Measurements from ENCODE around the gene PDCD5.

PDCD5 gene

DNA sequence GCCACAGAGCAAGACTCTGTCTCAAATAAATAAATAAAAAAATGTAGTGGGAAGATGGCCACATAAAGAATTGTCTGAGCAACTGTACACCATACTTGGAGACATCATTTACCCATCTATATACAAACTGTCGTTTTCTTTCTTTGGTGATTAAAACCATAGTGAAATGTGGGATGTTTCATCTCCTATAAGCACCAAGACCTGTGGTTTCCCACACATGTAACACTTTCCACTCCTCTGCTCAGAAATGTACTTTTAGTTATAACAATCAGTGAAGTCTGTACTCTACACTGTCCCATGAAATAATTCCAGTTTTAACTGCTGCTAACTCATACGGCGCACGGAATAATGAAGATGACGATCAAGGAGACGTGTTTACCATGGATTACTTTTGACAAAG, 18.3 kb downstream of the PDCD5 start:
- in situ Hi-C loops (cut with MboI; ENCODE audit: low sequenced_read_pairs): no loop called here
- DNase-seq (ENCODE audit: low spot score in 2 of 2): no peak
- Histone ChIP-seq H3K9me3 (no peaks in the 10 kb centered on the region), H3K27me3 (ENCODE audit: low read depth) (no peaks in the 10 kb centered on the region), H3K36me3 (replicated peaks) (peaks cover 82% of the 10 kb centered on the region), H3K4me1 (no peaks in the 10 kb centered on the region), H3K4me3 (no peak overlapping the region)

DNA sequence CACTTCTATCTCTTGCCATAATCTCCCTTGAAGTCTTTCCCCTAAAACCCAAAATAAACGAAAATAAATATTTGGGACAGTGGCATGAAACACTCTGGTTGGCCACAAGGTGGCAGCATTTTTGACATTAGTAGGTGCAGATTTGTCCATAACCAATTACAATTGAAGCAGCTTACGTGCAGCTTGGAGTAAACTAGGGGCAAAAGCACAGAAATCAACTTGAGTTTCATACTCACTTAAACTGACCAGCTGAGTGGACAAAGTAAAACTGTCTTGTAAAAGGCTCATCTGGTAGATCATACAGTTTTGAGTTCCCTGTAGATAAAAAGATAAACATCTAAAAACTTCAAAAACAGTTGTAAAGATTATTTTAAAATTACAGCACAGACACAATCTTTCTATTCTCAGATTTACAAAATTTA, 18.8 kb downstream of the PDCD5 start:
- no peaks in the 10 kb centered on the region for H3K4me1 ChIP-seq
- DNase-seq (ENCODE audit: low spot score in 2 of 2): peak; percentile 66 to 72
- no peak overlapping the region for H3K4me3 ChIP-seq
- no peaks in the 10 kb centered on the region for H3K9me3 ChIP-seq
- H3K27me3 ChIP-seq (ENCODE audit: low read depth): no peaks in the 10 kb centered on the region
- H3K36me3 ChIP-seq (replicated peaks): peaks cover 83% of the 10 kb centered on the region
- in situ Hi-C loops (cut with MboI; ENCODE audit: low sequenced_read_pairs): no loop called here

DNA sequence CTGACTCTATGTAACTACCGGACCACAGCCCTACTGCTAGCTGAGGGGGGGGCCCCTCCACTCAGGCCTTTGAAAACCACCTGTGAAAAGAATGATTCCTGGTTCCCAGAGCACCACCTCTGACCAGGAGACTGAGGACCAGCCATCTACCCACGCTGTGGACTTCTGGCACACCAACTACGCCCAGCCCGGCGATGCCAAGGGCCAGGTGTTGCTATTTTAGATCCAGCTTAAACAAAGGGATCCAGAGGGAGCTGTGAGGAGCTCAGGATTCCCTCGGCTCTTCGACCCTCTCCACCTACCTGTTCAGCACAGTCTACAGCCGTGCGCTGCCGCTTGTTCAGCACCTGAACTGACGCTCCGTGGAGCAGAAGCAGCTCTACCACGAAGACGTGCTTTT, 23.0 kb downstream of the PDCD5 start:
- no peaks in the 10 kb centered on the region for H3K9me3 ChIP-seq
- peaks cover 65% of the 10 kb centered on the region for H3K36me3 ChIP-seq (replicated peaks)

DNA sequence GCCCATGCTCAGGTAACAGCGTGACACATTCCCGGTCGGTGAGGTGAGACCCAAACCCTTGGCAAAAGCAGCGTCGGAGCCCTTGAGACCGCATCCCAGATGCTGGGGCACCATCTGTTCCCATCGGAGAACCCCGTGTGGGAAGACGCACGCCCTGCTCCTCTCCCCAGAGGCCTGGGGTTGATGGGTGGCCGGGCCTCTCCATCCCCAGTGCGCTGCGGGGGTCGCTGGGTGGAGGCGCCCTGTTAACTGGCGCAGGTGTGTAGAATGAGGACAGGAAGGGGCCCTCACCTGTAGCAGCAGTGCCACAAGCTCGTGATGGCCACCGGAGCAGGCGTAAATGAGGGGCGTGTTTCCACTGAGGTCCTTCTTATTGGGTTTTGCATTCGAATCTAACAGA, 24.6 kb downstream of the PDCD5 start:
- Histone ChIP-seq H3K9me3 (no peaks in the 10 kb centered on the region), H3K36me3 (replicated peaks) (peaks cover 53% of the 10 kb centered on the region), H3K4me1 (no peaks in the 10 kb centered on the region), H3K27me3 (ENCODE audit: low read depth) (no peaks in the 10 kb centered on the region), H3K4me3 (no peak overlapping the region)
- in situ Hi-C loops (cut with MboI; ENCODE audit: low sequenced_read_pairs): no loop called here
- no peak for DNase-seq (ENCODE audit: low spot score in 2 of 2)

More for the DNA sequence above, 23.0 kb downstream of the PDCD5 start:
- DNase-seq (ENCODE audit: low spot score in 2 of 2): no peak
- Histone ChIP-seq H3K4me1 (no peaks in the 10 kb centered on the region), H3K4me3 (no peak overlapping the region), H3K27me3 (ENCODE audit: low read depth) (no peaks in the 10 kb centered on the region)
- in situ Hi-C loops (cut with MboI; ENCODE audit: low sequenced_read_pairs): no loop called here

DNA sequence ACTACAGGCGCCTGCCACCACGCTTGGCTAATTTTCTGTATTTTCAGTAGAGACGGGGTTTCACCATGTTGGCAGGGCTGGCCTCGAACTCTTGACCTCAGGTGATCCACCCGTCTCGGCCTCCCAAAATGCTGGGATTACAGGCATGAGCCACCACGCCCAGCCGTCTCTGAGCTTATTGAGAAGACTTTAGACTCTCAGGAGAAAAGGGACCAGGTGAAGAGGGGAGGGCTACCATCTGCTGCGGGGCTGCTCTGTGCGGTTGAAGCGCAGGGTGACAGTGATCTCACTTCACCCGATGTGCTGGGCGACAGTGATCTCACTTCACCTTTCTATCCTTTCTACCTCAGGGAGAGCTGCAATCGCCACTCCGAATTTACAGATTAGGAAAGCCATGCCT, 25.3 kb downstream of the PDCD5 start:
- H3K4me1 ChIP-seq: no peaks in the 10 kb centered on the region

DNA sequence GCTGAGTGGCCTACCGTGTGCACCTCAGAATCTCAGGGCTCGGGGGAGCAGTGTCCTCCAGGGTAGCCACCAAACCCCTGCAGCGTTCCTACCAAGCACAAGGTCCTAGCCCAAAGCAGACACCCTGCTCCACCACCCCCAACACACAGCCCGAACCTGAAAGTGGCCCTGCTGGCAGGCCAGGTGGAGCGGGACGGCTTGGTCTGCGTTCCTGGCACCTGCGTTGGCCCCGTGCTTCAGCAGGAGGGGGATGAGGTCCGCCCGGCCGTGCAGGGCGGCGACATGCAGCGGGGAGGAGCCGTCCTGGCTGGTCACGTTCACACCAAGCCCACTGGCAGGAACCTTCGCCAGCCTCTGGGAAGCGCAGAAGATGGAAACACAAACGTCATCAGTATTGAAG, 26.5 kb downstream of the PDCD5 start:
- Histone ChIP-seq H3K27me3 (ENCODE audit: low read depth) (no peaks in the 10 kb centered on the region), H3K9me3 (no peaks in the 10 kb centered on the region), H3K4me1 (no peaks in the 10 kb centered on the region), H3K4me3 (no peak overlapping the region), H3K36me3 (replicated peaks) (peaks cover 48% of the 10 kb centered on the region)
- no peak for DNase-seq (ENCODE audit: low spot score in 2 of 2)
- in situ Hi-C loops (cut with MboI; ENCODE audit: low sequenced_read_pairs): no loop called here

More for the DNA sequence above, 25.3 kb downstream of the PDCD5 start:
- in situ Hi-C loops (cut with MboI; ENCODE audit: low sequenced_read_pairs): no loop called here
- Histone ChIP-seq H3K9me3 (no peaks in the 10 kb centered on the region), H3K27me3 (ENCODE audit: low read depth) (no peaks in the 10 kb centered on the region), H3K36me3 (replicated peaks) (peaks cover 51% of the 10 kb centered on the region), H3K4me3 (no peak overlapping the region)
- DNase-seq (ENCODE audit: low spot score in 2 of 2): no peak

DNA sequence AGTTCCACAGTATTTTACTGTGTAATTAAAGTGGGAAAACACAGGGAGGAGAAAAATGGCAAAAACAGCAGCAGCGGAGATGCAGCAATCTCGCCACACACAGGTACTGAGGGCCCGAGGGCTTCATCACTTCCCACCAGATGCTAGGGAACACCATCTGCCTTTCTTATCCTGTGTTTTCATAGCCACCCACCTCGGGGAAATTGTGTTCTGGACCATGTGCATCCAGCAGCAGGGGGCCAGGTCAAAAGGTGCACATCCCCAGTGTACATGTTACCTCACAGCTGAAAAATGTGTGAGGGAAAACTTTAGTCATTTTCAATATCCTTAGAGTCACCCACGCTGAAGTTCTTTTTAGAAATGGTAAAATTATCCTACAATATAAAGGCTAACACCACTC, 30.2 kb downstream of the PDCD5 start:
- in situ Hi-C loops (cut with MboI; ENCODE audit: low sequenced_read_pairs): no loop called here
- no peak for DNase-seq (ENCODE audit: low spot score in 2 of 2)
- no peaks in the 10 kb centered on the region for H3K27me3 ChIP-seq (ENCODE audit: low read depth)
- H3K9me3 ChIP-seq: no peaks in the 10 kb centered on the region
- H3K4me3 ChIP-seq: no peak overlapping the region
- H3K4me1 ChIP-seq: no peaks in the 10 kb centered on the region
- peaks cover 45% of the 10 kb centered on the region for H3K36me3 ChIP-seq (replicated peaks)

DNA sequence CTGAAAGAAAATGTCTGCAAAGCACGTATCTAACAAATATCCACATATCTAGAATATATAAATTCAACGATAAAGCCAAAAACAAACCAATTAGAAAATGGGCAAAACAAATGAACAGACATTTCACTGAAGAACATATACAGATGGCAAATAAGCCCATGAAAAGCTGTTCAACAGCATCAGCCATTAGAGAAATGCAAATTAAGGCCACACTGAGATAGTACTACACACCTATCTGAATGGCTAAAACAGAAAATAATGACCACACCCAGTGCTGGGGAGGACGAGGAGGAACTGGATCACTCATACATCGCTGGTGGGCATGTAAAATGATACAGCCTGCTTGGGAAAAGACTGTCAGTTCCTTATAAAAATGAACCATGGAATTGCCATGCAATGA, 32.0 kb downstream of the PDCD5 start:
- peaks cover 46% of the 10 kb centered on the region for H3K36me3 ChIP-seq (replicated peaks)
- H3K4me1 ChIP-seq: no peaks in the 10 kb centered on the region
- H3K4me3 ChIP-seq: no peak overlapping the region
- no peaks in the 10 kb centered on the region for H3K9me3 ChIP-seq
- no peaks in the 10 kb centered on the region for H3K27me3 ChIP-seq (ENCODE audit: low read depth)
- in situ Hi-C loops (cut with MboI; ENCODE audit: low sequenced_read_pairs): no loop called here
- DNase-seq (ENCODE audit: low spot score in 2 of 2): no peak

DNA sequence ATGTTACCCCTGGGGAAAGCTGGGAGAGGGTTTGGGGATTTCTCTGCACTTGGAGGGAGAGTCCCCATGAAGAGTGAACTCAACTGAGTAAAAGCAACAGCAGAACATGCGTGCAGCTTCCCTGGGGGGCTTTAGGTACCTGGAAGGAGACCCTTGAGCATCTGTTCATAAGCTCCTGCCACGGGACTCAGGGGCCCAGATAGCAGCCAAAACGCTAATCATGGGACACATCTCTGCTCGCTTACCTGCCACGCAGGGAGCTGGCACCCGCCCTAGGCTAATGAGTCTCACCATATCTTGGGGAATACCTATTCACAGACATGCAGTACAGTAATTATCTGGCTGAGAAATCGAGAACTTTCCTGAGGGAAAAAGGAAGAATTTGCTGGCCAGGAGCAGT, 33.9 kb downstream of the PDCD5 start:
- in situ Hi-C loops (cut with MboI; ENCODE audit: low sequenced_read_pairs): no loop called here
- no peak overlapping the region for H3K4me3 ChIP-seq
- no peaks in the 10 kb centered on the region for H3K27me3 ChIP-seq (ENCODE audit: low read depth)
- peaks cover 53% of the 10 kb centered on the region for H3K36me3 ChIP-seq (replicated peaks)
- H3K9me3 ChIP-seq: no peaks in the 10 kb centered on the region
- DNase-seq (ENCODE audit: low spot score in 2 of 2): no peak
- H3K4me1 ChIP-seq: no peaks in the 10 kb centered on the region

DNA sequence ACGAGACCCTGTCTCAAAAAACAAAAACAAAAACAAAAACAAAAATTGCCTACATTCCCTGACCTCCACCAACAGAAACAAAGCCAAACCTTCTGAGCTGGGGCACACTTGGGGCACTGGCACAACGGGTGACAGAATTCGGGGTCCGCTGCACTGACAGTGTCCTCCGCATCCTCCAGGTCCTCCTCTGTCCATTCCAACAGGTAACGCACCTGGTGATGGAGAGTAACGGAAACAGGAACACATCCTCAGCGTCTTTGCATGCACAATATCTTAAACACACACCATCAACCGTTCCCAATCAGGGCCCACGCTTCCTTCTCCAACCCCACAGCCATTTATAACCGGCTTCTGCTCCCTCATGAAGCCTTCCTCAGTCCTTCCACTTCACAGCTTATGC, 34.6 kb downstream of the PDCD5 start:
- Histone ChIP-seq H3K27me3 (ENCODE audit: low read depth) (no peaks in the 10 kb centered on the region), H3K4me3 (no peak overlapping the region), H3K36me3 (replicated peaks) (peaks cover 53% of the 10 kb centered on the region), H3K4me1 (no peaks in the 10 kb centered on the region), H3K9me3 (no peaks in the 10 kb centered on the region)
- DNase-seq (ENCODE audit: low spot score in 2 of 2): no peak
- in situ Hi-C loops (cut with MboI; ENCODE audit: low sequenced_read_pairs): no loop called here

DNA sequence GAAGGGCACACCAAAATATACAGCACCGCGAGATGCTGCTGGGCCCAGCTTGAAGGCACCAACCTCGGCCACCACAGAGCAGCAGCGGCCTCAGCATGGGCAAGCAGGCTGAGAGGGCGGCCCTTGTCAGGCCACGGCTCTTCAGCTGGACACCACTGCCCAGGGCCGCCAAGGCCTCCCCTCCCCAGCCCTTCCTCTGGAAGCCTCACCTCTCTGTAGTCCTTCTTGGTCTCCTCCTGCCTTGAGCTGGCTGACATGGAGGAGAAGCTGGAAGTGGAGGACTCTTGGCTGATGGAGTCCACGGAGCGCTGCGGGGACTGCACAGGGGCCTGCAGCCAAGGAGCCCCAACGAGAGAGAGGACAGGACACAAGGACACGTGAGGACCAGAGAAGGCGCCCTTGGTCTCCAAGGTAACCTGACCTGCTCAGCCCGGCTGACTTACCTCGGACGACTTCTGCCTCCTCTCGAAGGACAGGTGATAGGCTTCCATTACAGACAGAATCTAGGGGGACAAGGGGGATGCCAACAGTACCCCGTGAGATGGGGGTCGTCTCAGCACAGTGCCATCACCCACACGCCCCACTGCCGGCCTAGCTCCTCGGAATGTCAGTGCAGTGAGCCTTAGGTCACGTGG, 38.2 kb downstream of the PDCD5 start:
- Histone ChIP-seq H3K27me3 (ENCODE audit: low read depth) (no peaks in the 10 kb centered on the region), H3K4me1 (no peaks in the 10 kb centered on the region), H3K9me3 (no peaks in the 10 kb centered on the region), H3K36me3 (replicated peaks) (peaks cover 70% of the 10 kb centered on the region), H3K4me3 (no peak overlapping the region)
- no peak for DNase-seq (ENCODE audit: low spot score in 2 of 2)
- in situ Hi-C loops (cut with MboI; ENCODE audit: low sequenced_read_pairs): no loop called here

DNA sequence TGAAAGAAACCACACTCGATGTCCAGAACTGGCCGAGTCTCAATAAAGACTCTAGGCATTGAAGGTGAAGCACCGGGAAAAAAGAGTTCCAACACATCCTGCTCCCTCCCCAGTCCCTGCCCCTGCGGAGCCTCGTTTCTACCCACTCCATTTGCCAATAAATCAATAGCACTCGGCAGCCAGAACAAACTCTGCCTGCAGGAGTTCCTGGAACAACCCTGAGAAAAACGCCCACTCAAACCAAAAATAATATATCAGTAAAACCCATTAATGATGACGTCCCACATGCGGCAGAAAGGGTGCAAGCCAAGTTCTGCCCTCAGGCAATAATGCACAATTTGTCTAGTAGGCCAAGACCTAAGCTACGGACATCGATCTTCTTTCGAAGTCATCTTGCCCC, 41.0 kb downstream of the PDCD5 start:
- H3K36me3 ChIP-seq (replicated peaks): peaks cover 58% of the 10 kb centered on the region
- no peaks in the 10 kb centered on the region for H3K9me3 ChIP-seq

DNA sequence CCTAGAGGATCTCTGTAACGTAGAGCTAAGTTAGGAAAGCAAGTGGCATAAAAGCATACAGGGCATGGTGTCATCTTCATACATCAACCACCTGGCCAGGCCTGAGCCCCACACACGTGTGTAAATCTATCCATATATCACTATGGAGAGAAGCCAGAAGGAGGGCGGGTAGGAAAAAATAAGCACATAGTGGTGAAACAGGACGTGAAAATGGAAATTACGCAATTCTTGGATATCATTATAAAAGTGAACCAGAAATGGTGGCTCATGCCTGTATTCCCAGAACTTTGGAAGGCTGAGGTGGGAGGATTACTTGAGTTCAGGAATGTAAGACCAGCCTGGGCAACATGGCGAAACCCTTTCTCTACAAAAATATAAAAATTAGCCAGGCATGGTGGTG, 43.4 kb downstream of the PDCD5 start:
- H3K4me1 ChIP-seq: no peaks in the 10 kb centered on the region
- no peaks in the 10 kb centered on the region for H3K27me3 ChIP-seq (ENCODE audit: low read depth)
- H3K4me3 ChIP-seq: no peak overlapping the region
- H3K9me3 ChIP-seq: no peaks in the 10 kb centered on the region
- in situ Hi-C loops (cut with MboI; ENCODE audit: low sequenced_read_pairs): no loop called here
- peaks cover 69% of the 10 kb centered on the region for H3K36me3 ChIP-seq (replicated peaks)
- DNase-seq (ENCODE audit: low spot score in 2 of 2): no peak

More for the DNA sequence above, 41.0 kb downstream of the PDCD5 start:
- Histone ChIP-seq H3K4me3 (no peak overlapping the region), H3K4me1 (no peaks in the 10 kb centered on the region), H3K27me3 (ENCODE audit: low read depth) (no peaks in the 10 kb centered on the region)
- DNase-seq (ENCODE audit: low spot score in 2 of 2): no peak
- in situ Hi-C loops (cut with MboI; ENCODE audit: low sequenced_read_pairs): no loop called here

DNA sequence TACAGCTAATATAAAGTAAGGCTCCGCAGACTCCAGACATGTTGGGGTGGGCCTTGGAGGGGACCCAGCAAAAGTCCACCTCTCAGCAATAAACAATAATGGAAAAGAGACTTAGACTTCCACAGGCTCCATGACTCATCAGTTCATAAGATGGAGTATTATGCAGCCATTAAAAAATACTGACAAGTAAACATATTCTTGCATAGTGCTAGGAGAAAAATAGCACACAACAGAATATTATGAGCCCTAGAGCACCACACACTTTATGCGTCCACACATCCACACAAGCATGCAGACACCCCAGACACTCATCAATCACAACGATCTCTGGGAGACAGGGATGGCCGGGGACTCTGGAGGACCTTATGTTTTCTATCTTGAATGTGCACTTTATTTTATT, 46.0 kb downstream of the PDCD5 start:
- Histone ChIP-seq H3K4me1 (no peaks in the 10 kb centered on the region), H3K9me3 (no peaks in the 10 kb centered on the region), H3K4me3 (no peak overlapping the region), H3K27me3 (ENCODE audit: low read depth) (no peaks in the 10 kb centered on the region), H3K36me3 (replicated peaks) (peaks cover 73% of the 10 kb centered on the region)
- in situ Hi-C loops (cut with MboI; ENCODE audit: low sequenced_read_pairs): no loop called here
- no peak for DNase-seq (ENCODE audit: low spot score in 2 of 2)

DNA sequence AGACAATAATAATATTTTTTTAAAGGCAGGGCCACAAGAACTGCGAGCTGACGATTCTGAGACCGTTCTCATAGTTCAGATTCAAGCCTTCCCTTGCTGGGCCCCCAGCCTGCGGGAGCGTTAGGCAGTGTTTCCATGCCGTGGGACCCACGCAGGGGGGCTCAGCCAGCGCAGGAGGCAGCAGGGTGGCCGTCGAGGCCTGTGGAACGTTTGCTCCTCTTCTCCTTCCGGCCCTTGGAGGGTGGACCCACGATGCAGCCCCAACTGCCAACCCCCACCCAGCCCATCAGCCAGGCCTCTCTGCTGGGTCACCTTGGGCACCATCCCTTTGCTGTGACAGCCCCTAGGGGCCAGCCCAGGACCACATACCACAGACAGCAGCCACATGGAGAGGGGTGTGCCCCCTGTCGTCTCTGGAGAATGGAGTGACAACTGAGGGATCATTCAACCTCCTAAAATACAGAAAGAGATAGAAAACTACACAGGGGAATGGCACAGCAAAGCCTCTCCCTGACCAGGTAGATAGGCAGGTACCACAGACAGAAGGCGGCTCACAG, 46.8 kb downstream of the PDCD5 start:
- no peak for DNase-seq (ENCODE audit: low spot score in 2 of 2)
- H3K4me1 ChIP-seq: no peaks in the 10 kb centered on the region
- no peaks in the 10 kb centered on the region for H3K27me3 ChIP-seq (ENCODE audit: low read depth)
- peaks cover 70% of the 10 kb centered on the region for H3K36me3 ChIP-seq (replicated peaks)
- H3K4me3 ChIP-seq: no peak overlapping the region
- in situ Hi-C loops (cut with MboI; ENCODE audit: low sequenced_read_pairs): no loop called here
- H3K9me3 ChIP-seq: no peaks in the 10 kb centered on the region

All from HAP-1 (cell line).